Neural progenitor cell (in vitro differentiated cells): Measurements from ENCODE around the gene PEX10.

Experiments used
- CTCF ChIP-seq: fragments of 200-600 bp; sonication (generic); IDR thresholded peaks from 2 replicates; pipeline ENCODE4 v1.5.1; 2017; ENCODE audit warnings: antibody characterized with exemption, mild to moderate bottlenecking
- EZH2phosphoT487 ChIP-seq: fragments of 200-600 bp; sonication (generic); IDR thresholded peaks from 2 replicates; pipeline ENCODE4 v1.6.1; 2017; ENCODE audit warnings: antibody characterized with exemption

- TF ChIP-seq CTCF = no peak
- TF ChIP-seq EZH2phosphoT487 = no peak
Observed at GRCh38 chr1:2432441-2432844, 20.1 kb upstream of the PEX10 start.
